CD4-positive, alpha-beta T cell treated with Interleukin-6 at 100 ng/mL for 8 hours (primary cell): ENCODE results near the gene MAP1LC3B.

Experiments used
- DNase-seq: peaks from one replicate; pipeline ENCODE4 v3.0.0-alpha.2; 2020; ENCODE audit warnings: mixed read lengths, low spot score

Gene MAP1LC3B

GRCh38 chr16:87409781-87410180 is 17.6 kb downstream of the MAP1LC3B start:
- DNase-seq: no peak

- no peak for DNase-seq
These were observed 18.4 kb downstream of the MAP1LC3B start for GRCh38 chr16:87410530-87410929.

- DNase-seq: no peak
These were observed 18.8 kb downstream of the MAP1LC3B start for GRCh38 chr16:87410968-87411367.

GRCh38 chr16:87411375-87412271 is 19.5 kb downstream of the MAP1LC3B start:
- no peak for DNase-seq

GRCh38 chr16:87412371-87412995 is 20.3 kb downstream of the MAP1LC3B start:
- DNase-seq: no peak

GRCh38 chr16:87412996-87413421 is 20.9 kb downstream of the MAP1LC3B start:
- DNase-seq: no peak

GRCh38 chr16:87414251-87414680 is 22.1 kb downstream of the MAP1LC3B start:
- DNase-seq: no peak

GRCh38 chr16:87415441-87415840 is 23.3 kb downstream of the MAP1LC3B start:
- no peak for DNase-seq

GRCh38 chr16:87416826-87417527 is 24.8 kb downstream of the MAP1LC3B start:
- DNase-seq: no peak

GRCh38 chr16:87417528-87417910 is 25.4 kb downstream of the MAP1LC3B start:
- DNase-seq: no peak

GRCh38 chr16:87418216-87418615 is 26.1 kb downstream of the MAP1LC3B start:
- no peak for DNase-seq

GRCh38 chr16:87418644-87419043 is 26.5 kb downstream of the MAP1LC3B start:
- DNase-seq: no peak

GRCh38 chr16:87420026-87421002 is 28.2 kb downstream of the MAP1LC3B start:
- DNase-seq: no peak

GRCh38 chr16:87421003-87421912 is 29.1 kb downstream of the MAP1LC3B start:
- DNase-seq: no peak

GRCh38 chr16:87422106-87422505 is 30.0 kb downstream of the MAP1LC3B start:
- no peak for DNase-seq

- DNase-seq: no peak
These were observed 31.3 kb downstream of the MAP1LC3B start for GRCh38 chr16:87423429-87423828.

- DNase-seq: no peak
These were observed 32.1 kb downstream of the MAP1LC3B start for GRCh38 chr16:87424266-87424665.

GRCh38 chr16:87425941-87426340 is 33.8 kb downstream of the MAP1LC3B start:
- DNase-seq: no peak

GRCh38 chr16:87426423-87427215 is 34.5 kb downstream of the MAP1LC3B start:
- no peak for DNase-seq

GRCh38 chr16:87431926-87432325 is 39.8 kb downstream of the MAP1LC3B start:
- DNase-seq: no peak
